Medulla oblongata (tissue), 1 donor: Measurements from ENCODE around the gene IL19.
"Not testable (repeated sequence)": the region's sequence is repeated elsewhere in the genome, so short reads cannot be mapped to it uniquely, and the experiment has no call there.

Source experiments
- DNase-seq: peaks from one replicate; pipeline ENCODE4 v3.0.0-alpha.2; 2015; ENCODE audit errors: extremely low spot score

IL19 gene

GRCh38 chr1:206776229-206776628 lies 5.7 kb downstream of the IL19 start:
- no peak for DNase-seq

GRCh38 chr1:206778031-206778430 lies 7.5 kb downstream of the IL19 start:
- DNase-seq, result no peak

DNA sequence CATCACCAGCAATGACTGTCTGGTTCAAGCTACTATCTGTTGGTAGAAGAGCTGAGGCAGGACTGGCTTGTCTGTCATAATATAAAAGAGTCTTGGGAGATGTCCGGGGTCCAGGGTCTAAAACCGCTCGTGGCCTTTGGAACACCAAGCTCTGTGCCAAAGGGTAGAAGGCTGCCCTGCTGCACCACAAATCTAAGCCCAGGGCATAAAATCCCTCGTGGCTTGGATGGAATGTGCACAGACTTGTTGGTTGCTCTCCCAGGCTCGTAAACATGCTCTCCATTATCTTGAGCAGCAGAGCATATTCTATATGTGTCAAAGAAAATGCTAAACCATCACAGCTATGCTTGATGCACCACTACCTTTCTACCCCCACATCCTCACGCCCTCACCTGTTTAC lies 8.3 kb downstream of the IL19 start:
- DNase-seq, result not testable (repeated sequence)

DNA sequence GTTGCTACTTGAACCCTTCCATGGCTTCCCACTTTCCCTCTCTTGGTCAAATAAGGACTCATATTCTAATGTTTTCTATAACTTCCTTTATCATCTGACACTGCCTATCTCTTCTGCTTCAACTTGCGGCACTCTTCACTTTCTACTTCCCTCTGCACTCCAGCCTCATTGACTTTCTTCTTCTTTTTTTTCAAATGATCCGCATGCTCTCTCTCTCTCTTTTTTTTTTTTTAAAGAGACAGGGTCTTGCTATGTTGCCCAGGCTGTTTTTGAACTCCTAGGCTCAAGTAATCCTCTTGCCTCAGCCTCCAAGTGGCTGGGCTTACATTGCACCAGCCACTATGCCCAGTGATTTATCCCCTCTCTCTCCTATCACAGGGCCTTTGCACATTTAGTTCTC lies 9.1 kb downstream of the IL19 start:
- DNase-seq, result no peak

DNA sequence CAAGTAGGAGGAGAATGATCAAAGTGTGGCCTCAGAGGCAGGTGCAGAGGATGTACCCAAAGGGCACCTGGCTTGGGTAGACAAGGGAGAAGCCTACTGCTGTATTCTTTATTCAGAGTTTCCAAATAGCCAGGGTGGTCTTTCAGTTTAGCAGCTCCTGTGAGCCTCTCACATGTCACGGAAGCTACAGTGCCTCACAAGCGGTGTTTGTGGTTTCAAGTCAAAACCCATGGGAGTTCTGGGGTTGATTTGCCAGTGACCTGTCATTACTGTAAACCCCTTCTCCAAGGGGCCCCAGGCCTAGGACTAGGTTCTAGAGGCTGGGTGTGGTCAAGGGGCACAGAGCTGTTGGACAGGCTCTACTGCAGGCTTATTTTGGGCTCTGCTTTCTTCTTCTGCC lies 11.9 kb downstream of the IL19 start:
- no peak for DNase-seq

GRCh38 chr1:206783506-206783905 lies 12.9 kb downstream of the IL19 start:
- no peak for DNase-seq

- DNase-seq, result no peak
Measured at GRCh38 chr1:206784471-206784903, 13.9 kb downstream of the IL19 start.

- no peak for DNase-seq
Measured at GRCh38 chr1:206785182-206785765, 14.7 kb downstream of the IL19 start.

DNA sequence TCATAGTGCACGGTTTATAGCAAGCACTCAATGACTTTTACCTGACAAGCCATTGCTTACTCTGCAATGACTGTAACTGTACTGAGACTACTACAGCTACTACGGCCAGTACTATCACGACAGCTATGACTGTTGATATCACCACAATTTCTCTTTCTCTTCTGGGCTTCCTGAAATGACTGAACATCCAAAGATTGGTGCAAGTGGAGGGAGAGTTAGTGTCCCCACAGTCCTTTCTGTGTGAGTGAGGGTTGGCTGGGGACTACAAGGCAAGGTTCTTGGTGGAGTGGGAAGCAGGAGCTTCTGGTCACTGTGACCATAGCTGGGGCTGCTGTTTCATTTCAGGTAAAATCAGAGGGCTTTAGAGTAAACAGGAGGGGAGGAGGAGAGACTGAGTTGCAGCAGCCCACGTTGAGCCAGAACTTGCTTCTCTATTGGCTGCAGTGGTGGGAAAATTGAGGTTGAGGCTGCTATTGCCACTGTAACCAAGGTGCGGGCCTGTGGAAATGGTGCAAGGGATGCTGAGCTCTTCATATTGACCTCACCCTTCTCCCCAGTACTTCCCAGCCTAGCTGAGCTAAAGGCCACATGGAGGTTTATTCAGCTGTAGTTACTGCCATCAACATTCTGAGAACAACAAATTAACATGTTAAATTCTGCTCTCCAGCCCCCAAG lies 15.8 kb downstream of the IL19 start:
- no peak for DNase-seq

DNA sequence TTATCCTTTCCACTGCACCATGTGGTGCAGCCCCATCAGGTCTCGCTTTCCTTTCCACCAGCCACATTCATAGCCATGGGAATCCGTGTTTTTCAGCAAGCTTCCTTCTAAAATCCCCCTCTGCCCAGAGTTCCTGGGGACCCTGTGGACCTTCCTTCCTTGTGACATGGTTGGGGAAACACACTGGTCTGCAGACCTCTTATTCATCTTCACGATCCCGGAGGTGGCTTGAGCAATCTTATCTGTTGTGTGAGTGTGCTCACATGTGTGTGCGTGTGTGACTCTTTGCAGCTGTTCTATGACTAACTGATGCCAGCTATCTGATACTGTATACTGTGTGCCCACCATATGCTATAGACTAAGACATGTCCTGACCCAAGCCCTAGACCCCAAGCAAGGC lies 17.3 kb downstream of the IL19 start:
- no peak for DNase-seq

DNA sequence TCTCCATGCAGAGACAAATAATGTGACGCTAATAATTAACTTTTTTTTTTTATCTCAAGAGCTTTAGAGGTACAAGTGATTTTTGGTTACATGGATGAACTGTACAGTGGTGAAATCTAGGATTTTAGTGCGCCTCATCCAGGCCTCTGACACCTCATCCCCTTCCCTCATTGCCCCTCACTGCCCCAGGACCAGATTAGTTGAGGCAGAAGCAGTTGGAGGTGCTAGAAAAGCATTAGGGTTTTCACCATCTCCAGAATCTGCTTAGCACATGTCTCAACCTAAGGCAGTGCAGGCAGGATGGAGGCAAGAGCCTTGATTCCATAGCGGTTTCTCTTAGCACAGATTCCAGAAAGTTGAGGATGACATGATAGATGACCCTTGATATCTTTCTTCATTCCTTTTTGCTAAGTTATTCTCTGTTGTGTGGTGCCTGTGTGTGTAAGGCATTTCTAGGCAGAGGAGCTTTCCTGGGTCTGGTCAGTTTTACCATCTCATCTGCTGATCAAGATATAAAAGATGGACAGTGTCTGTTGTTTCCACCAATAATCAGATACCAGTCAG lies 18.0 kb downstream of the IL19 start:
- DNase-seq, result no peak

DNA sequence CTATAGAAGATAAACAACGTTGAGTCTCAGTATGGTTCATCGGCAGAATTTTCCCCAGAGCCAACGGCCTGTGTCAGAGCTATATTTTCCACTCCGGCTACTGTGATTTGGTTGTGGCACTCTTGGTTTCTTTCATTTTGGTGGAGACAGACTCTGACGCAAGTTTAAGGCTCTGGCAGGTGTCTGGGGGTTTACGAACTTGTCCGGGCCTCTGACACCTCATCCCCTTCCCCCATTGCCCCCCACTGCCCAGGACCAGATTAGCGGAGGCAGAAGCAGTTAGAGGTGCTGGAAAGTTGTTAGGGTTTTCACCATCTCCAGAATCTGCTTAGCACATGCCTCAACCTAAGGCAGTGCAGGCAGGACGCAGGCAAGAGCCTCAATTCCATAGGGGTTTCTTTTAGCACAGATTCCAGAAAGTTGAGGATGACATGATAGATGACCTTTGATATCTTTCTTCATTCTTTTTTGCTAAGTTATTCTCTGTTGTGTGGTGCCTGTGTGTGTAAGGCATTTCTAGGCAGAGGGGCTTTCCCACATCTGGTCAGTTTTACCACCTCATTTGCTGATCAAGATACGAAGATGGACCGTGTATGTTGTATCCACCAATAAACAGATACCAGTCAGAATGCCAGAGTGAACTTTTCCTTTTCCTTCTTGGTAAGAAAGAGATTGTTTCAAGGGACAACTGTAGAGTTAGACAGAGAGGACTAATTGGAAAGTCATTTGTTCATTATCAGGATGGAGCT lies 20.1 kb downstream of the IL19 start:
- DNase-seq, result no peak

- no peak for DNase-seq
Measured at GRCh38 chr1:206792939-206793607, 22.5 kb downstream of the IL19 start.

- no peak for DNase-seq
Measured at GRCh38 chr1:206793620-206794019, 23.0 kb downstream of the IL19 start.

GRCh38 chr1:206794294-206794908 lies 23.8 kb downstream of the IL19 start:
- no peak for DNase-seq

DNA sequence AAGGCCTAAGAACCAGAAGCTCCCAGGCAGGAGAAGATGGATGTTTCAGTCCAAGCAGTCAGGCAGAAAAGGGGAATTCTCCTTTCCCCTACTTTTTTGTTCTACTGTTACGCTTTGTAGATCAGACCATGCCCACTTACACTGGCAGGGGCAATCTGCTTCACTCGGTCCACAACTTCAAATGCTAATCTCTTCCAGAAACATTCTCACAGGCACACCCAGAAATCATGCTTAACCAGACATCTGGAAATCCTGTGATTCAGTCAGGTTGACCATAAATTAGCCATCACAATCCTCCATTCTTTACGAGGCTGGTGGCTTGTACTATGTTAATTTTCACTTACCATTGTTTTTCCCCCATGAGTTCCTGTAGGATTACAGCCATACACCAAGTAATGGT lies 25.5 kb downstream of the IL19 start:
- no peak for DNase-seq

- DNase-seq, result no peak
Measured at GRCh38 chr1:206796981-206797402, 26.4 kb downstream of the IL19 start.

GRCh38 chr1:206797534-206798383 lies 27.2 kb downstream of the IL19 start:
- DNase-seq, result no peak

DNA sequence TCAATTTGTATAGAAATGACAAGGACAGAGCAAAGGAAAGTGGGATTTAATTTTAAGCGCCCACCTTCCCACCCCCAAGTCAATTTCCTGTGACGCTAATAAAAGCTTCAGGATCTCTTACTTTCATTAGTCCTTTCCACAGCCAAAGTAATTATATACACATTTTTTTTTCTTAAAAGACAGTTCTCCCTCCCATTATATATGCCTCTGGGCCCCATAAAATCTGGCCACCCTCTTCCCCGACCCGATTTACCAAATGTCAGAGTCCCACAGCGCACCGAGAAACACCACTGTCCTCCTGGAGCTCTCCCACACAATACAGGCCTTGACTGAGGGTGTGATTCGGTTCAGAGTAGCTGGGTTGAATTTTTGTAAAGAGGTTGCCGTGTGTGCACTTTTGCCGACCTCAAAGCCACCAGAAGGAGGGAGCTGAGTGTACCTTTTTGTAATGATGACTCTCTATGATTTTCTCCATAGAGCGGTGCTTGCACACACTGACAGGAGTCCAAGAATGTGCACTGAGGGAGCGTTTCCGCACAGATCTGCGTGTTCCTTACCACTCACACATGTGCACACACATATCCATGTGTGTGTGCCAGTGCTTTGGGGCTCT lies 27.9 kb downstream of the IL19 start:
- no peak for DNase-seq

GRCh38 chr1:206799311-206799710 lies 28.7 kb downstream of the IL19 start:
- DNase-seq, result no peak
